Omental fat pad (tissue), 4 donors: ENCODE results near the gene UNC5CL. TPM values are rescaled to one million over a fixed set of nuclear protein-coding genes. Genes with fewer than 3 reads are reported as not detected.

ENCODE experiments used
- ATAC-seq: fragments of 150-250 bp; one replicate; pipeline ENCODE4 v1.9.1; 2016; ENCODE audit warnings: mild to moderate bottlenecking, moderate library complexity; ENCODE audit not compliant: low FRiP score
- DNase-seq: peaks from one replicate; pipeline ENCODE4 v3.0.0-alpha.2; 2019; ENCODE audit warnings: low spot score
- total RNA-seq, 4 donors: library from RNA; depleted of rRNA; stranded (reverse); fragments of >200 nt; gene quantifications; one replicate each; pipeline ENCODE4 v1.1.0, GENCODE V29; 2016
- TF ChIP-seq, protein P1 (sequence below), 3 donors: fragments of 450-650 bp; IDR thresholded peaks; one replicate each; pipeline ENCODE4 v1.5.1; 2016 to 2017; ENCODE audit warnings: antibody characterized with exemption in 3 of 3, mild to moderate bottlenecking in 3 of 3, moderate library complexity in 2 of 3

UNC5CL gene
- total RNA-seq, 4 donors from 2014 or later = 0.56 to 1.9 (median 0.80) TPM

DNA sequence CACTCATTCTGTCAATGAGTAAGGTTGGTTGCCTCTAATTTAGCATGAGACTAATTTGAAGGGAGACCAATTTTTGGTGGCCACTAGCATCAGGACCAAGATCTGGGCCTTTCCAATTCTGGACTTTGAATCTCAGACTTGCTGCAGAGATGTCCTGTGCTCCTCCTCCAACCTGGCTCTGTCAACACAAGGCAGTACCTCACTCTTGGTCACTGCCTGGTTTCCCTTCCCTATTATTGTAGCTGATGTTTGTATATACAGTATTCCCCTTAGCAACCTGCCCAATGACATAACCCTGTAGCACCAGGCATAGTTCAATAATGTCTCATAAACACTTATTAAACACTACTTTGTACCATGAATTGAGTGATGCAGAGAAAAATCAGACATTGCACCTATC lies 50.4 kb downstream of the UNC5CL start:
- DNase-seq (no peak), ATAC-seq (no peak)
- TF ChIP-seq, protein P1, sequence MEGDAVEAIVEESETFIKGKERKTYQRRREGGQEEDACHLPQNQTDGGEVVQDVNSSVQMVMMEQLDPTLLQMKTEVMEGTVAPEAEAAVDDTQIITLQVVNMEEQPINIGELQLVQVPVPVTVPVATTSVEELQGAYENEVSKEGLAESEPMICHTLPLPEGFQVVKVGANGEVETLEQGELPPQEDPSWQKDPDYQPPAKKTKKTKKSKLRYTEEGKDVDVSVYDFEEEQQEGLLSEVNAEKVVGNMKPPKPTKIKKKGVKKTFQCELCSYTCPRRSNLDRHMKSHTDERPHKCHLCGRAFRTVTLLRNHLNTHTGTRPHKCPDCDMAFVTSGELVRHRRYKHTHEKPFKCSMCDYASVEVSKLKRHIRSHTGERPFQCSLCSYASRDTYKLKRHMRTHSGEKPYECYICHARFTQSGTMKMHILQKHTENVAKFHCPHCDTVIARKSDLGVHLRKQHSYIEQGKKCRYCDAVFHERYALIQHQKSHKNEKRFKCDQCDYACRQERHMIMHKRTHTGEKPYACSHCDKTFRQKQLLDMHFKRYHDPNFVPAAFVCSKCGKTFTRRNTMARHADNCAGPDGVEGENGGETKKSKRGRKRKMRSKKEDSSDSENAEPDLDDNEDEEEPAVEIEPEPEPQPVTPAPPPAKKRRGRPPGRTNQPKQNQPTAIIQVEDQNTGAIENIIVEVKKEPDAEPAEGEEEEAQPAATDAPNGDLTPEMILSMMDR (IDR thresholded peaks at IDR 0.05) = no peak

DNA sequence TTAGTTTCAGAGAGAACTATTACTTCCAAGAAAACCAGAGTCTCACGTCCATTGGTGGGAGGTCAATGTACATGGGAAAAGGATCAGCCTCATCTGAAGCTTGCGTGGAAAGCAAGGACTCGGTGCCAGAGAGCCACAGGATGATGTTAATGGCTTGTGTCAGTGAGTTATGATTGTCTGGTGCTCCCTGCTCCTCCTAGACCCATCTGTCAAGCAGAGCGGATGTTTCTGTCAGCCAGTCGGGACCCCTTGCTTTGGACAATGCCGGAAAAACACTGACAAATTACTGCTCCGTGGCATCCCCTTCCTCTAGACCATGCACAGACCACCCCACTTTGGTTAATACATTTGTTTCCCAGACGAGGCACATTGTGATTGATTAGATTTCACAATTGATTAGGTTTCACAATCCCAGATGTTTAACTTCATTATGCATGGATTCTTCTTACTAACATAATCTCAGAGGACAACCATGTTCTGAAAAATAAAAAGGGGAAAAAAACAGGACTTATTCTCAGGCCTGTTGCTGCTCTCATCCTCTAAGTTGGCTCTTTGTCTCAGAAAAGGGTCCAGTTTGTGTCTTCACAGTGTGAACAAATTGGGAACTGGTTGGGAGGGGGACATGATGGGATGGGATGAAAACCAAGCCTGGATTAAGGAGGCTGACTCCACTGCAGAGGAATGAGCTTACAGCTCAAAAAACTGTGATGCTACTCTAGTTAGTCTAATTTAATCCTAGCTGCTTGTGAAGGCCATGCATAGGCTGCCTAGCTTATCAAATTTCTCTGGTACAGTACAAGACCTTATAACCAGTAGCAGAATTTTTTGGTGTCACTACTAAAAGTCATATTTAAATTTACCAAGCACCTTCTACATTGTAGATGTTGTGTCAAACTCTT lies 51.9 kb downstream of the UNC5CL start:
- DNase-seq = no peak
- no peak for ATAC-seq

DNA sequence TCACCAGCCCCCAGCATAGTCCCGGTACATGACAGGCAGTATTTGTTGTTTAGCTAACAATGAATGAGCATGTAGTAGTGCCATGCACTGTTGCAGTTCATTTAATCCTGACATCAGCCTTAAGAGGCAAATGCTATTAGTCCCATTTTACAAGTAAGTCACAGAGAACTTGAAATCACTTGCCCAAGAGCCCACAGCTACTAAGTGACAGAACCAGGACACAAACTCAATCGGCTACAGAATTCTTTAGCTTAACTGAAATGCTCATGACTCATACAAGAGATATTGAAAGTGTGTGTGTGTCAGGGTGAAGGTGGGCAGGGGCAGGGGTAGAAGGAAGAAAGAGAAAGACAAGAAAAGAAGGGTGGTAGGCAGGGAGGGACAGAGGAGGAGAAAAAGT lies 52.7 kb downstream of the UNC5CL start:
- no peak for ATAC-seq
- TF ChIP-seq, protein P1 (IDR thresholded peaks at IDR 0.05) = no peak

More for the DNA sequence above, 51.9 kb downstream of the UNC5CL start:
- TF ChIP-seq, protein P1 (IDR thresholded peaks at IDR 0.05) = no peak

DNA sequence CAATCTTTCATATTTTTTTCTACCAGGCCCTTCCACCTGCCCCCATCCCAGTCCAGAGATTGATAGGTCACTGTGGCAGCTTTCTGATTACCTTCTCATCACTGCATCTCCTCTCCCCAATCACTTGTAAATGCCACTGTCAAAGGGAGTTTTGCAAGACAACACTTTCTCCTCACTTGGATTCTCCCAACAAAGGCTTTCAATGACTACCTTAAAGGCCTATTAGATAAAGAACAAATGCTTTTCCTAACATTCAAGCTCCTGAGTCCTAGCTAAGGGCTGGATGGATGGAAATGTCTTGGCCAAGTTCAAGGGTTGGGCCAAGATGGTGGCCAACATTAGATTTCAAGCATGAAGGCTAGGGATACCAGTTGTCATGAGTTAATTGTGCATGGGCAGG lies 55.3 kb downstream of the UNC5CL start:
- TF ChIP-seq, protein P1 (IDR thresholded peaks at IDR 0.05) = no peak
- DNase-seq = no peak

More for the DNA sequence above, 52.7 kb downstream of the UNC5CL start:
- no peak for DNase-seq

DNA sequence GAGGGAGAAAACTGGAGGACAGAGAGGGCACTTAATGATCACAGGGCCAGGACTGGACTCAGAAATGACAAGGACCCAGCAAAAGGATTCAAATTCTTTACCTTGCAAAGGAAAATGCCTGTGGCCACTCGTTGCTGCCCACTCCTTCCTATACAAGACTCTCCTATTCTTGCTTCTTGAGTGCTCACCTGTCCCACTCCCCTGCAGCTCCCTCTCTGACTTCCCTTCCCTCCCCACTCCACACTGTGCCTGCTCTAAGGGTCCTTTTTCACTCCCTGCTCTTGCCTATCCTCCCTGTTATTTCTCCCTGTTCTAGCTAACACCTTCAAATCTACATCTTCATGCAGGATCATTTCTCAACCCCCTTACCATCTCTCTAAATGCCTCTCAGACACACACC lies 56.1 kb downstream of the UNC5CL start:
- ATAC-seq (no peak), DNase-seq (no peak)
- TF ChIP-seq, protein P1 (IDR thresholded peaks at IDR 0.05) = no peak

More for the DNA sequence above, 55.3 kb downstream of the UNC5CL start:
- no peak for ATAC-seq

DNA sequence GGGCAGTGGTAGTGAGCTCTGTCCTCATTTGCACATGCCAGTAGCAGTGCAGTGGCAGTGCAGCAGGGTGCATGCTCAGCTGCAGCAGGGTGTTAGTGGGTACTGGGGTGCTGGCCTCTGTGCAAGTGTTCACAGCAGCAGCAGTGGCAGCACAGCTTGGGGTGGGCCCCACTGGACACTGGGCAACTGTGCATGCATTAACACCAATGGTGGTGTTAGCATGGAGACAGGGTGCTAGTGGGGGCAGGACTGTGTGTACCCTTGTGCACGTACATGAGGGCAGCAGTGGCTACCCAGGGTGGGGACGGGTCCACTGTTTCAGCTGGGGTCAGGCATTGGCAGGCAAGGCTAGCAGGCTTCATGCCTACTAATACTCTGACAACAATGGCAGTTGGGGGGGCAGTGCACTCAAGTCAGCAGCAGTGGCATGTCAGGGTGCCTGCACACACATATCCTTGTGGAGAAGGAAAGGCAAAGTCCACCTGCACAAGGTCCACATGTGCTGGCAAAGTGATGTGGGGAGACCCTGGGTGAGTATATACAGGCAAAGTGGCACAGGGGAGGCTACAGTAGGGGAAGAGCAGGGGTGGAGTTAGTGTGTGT lies 60.2 kb downstream of the UNC5CL start:
- DNase-seq = no peak
- TF ChIP-seq, protein P1 (IDR thresholded peaks at IDR 0.05) = no peak
- ATAC-seq = no peak
